ENCODE data around the gene SLC9C1.

DNA sequence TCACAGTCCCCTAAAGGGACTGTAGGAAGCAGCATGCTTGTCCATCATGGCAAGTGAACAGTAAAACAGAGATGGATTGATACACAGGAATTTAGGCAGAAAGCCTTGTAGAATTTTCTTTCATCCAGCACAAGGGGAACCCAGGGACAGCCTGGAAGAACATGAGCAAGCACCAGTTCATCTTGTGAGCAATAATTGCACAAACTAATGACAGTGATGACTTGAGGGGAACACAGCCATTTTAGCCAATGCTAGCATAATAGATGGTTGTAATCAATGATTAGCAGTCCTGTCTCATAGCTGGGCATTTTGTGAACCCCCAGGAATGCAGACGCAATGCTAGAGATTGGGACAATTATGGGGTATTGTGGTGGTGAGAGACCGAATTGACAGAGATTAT lies 45.6 kb upstream of the SLC9C1 start:
- TF ChIP-seq, protein P1, sequence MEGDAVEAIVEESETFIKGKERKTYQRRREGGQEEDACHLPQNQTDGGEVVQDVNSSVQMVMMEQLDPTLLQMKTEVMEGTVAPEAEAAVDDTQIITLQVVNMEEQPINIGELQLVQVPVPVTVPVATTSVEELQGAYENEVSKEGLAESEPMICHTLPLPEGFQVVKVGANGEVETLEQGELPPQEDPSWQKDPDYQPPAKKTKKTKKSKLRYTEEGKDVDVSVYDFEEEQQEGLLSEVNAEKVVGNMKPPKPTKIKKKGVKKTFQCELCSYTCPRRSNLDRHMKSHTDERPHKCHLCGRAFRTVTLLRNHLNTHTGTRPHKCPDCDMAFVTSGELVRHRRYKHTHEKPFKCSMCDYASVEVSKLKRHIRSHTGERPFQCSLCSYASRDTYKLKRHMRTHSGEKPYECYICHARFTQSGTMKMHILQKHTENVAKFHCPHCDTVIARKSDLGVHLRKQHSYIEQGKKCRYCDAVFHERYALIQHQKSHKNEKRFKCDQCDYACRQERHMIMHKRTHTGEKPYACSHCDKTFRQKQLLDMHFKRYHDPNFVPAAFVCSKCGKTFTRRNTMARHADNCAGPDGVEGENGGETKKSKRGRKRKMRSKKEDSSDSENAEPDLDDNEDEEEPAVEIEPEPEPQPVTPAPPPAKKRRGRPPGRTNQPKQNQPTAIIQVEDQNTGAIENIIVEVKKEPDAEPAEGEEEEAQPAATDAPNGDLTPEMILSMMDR (IDR thresholded peaks at IDR 0.05) = no peak
- no peak for TF ChIP-seq POLR2AphosphoS5 (IDR thresholded peaks at IDR 0.05)
